IPS-18a (cell line): ENCODE results near the gene TXNDC15.
"Not testable (repeated sequence)": the region's sequence is repeated elsewhere in the genome, so short reads cannot be mapped to it uniquely, and the experiment has no call there.

Experiments used
- H3K27ac ChIP-seq: one replicate; pipeline ENCODE4 v1.5.1; 2013; ENCODE audit warnings: low read length
- H3K27me3 ChIP-seq: one replicate; pipeline ENCODE4 v1.6.1; 2013; ENCODE audit warnings: mild to moderate bottlenecking, low read length; ENCODE audit not compliant: control insufficient read depth, insufficient read depth
- H3K36me3 ChIP-seq: one replicate; pipeline ENCODE4 v1.6.1; 2013; ENCODE audit warnings: low read depth, low read length; ENCODE audit not compliant: control insufficient read depth
- H3K4me1 ChIP-seq: one replicate; pipeline ENCODE4 v1.6.1; 2013; ENCODE audit warnings: low read depth, low read length; ENCODE audit not compliant: control insufficient read depth
- H3K4me3 ChIP-seq: one replicate; pipeline ENCODE4 v1.5.1; 2013; ENCODE audit warnings: low read length
- H3K9ac ChIP-seq: one replicate; pipeline ENCODE4 v1.6.1; 2013; ENCODE audit warnings: mild to moderate bottlenecking, low read length, moderate library complexity
- H3K9me3 ChIP-seq: one replicate; pipeline ENCODE4 v1.6.1; 2013; ENCODE audit warnings: low read depth, low read length; ENCODE audit not compliant: control insufficient read depth

The TXNDC15 gene

DNA sequence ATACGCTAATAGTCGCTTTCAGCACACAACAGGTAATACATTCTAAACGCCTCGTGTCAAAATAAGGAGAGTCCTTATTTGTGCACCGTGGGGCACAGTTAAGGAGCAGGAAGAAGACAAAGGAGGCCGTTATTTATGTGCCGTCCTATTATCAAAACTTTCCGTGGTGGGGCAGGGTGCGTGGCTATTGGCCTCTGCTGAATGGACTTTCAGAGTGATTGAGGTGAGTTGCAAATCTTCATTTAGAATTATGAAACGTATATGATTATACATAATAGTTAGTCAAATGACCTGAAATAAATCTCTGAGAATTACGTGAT lies 27.6 kb upstream of the TXNDC15 start:
- peak overlapping the region; percentile 29 for H3K27ac ChIP-seq
- no peaks in the 10 kb centered on the region for H3K9me3 ChIP-seq
- peaks cover 4% of the 10 kb centered on the region for H3K4me1 ChIP-seq

DNA sequence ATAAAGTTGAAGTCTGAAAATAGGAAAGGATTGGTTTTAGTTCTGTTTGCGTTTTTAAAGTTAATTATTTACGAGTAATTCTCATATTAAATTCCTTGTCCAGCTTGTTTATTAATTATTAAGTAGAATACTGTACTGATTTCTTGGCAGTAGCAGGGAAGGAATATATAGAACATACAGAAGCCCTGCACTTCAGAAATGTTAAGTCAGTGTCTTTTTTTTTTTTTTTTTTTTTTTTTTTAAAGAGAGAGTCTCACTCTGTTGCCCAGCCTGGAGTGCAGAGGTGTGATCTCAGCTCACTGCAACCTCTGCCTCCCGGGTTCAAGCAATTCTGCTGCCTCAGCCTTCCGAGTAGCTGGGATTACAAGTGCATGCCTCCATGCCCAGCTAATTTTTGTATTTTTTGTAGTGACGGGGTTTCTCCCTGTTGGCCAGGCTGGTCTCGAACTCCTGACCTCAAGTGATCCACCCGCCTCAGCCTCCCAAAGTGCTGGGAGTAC lies 24.7 kb upstream of the TXNDC15 start:
- H3K36me3 ChIP-seq, H3K9me3 ChIP-seq, H3K27me3 ChIP-seq, H3K27ac ChIP-seq, H3K4me1 ChIP-seq, H3K9ac ChIP-seq, H3K4me3 ChIP-seq: not testable (repeated sequence)

More for the DNA sequence above, 27.6 kb upstream of the TXNDC15 start:
- Histone ChIP-seq H3K36me3 (no peaks in the 10 kb centered on the region), H3K9ac (peak overlapping the region; percentile 93), H3K4me3 (peak overlapping the region; percentile 88), H3K27me3 (no peaks in the 10 kb centered on the region)

DNA sequence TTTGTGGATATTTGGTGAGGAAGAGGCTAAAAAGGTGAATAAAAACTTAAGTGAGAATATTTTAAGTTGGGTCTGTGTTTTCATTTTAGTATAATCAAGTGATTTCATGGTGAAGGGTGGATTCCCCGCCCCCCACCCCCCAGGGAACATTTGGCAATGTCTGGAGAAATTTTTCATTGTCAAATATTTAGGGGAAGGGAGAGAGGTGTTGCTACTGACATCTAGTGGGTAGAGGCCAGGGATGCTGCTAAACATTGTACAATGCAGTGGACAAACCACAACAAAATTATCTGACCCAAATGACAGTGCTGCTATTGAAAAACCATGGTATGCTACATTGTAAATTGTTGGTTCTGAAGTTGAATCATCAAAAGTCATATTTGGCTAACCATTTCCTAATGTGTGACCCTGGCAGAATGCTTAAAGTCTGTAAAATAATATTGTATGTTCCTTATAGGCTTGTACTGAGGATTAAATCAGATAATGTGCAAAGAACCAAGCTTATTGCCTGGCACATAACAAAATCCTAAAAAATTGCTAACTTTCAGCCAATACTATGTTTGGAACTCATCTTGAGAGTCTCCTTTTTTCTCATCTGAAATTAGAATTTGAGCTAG lies 22.8 kb upstream of the TXNDC15 start:
- Histone ChIP-seq H3K36me3 (peaks cover 23% of the 10 kb centered on the region), H3K9me3 (no peaks in the 10 kb centered on the region), H3K9ac (no peak overlapping the region), H3K4me3 (no peak overlapping the region), H3K27ac (no peak overlapping the region), H3K4me1 (peaks cover 4% of the 10 kb centered on the region), H3K27me3 (no peaks in the 10 kb centered on the region)

DNA sequence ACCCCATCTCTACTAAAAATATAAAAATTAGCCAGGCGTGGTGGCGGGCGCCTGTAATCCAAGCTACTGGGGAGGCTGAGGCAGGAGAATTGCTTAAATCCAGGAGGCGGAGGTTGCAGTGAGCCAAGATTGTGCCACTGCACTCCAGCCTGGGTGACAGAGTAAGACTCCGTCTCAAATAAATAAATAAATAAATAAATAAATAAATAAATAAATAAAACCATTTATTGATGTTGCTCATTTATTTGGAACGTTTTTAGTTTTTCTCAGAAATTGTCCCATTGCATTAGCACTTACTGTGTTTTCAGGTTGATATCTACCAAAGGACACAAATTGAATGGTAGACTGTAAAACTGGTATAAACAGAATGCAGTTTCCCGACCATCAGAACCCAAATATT lies 17.7 kb upstream of the TXNDC15 start:
- H3K4me1 ChIP-seq, H3K27me3 ChIP-seq, H3K27ac ChIP-seq, H3K9me3 ChIP-seq, H3K4me3 ChIP-seq, H3K9ac ChIP-seq: not testable (repeated sequence)
- peaks cover 45% of the 10 kb centered on the region for H3K36me3 ChIP-seq

DNA sequence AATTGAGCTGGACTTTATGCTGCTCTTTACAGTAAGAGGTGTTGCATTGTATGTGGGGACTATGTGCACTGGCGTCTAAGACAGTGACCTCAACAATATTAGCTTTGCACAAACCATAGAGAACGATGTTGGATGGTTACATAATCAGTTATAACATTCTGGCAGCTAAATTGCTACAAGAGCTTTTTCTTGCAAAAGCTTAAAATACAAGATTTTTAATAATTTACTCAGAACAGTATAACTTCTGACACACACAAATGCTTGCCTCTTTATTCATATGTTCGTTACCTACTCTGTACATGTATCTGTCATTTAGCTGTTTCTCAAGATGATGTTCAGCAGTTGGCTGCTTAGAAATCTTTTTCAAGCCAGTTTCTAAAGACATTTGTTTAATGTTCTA lies 16.8 kb upstream of the TXNDC15 start:
- Histone ChIP-seq H3K9me3 (no peaks in the 10 kb centered on the region), H3K4me3 (no peak overlapping the region), H3K27me3 (no peaks in the 10 kb centered on the region), H3K36me3 (peaks cover 42% of the 10 kb centered on the region), H3K27ac (no peak overlapping the region), H3K4me1 (no peaks in the 10 kb centered on the region), H3K9ac (no peak overlapping the region)

DNA sequence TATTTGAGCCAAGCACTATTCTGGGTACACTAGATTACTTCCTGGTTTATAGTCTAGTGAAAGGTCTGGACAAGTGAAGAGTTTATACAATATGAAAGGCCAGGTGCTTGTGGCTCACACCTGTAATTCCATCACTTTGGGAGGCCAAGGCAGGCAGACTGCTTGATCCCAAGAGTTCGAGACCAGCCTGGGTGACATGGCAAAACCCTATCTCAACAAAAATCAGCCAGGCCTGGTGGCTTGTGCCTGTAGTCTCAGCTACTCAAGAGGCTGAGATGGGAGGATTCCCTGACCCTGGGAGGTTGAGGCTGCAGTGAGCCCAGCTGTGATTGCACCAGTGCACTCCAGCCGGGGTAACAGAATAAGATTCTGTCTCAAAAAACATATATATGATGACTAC lies 9.5 kb upstream of the TXNDC15 start:
- Histone ChIP-seq H3K9ac (no peak overlapping the region), H3K4me1 (no peaks in the 10 kb centered on the region), H3K36me3 (peaks cover under 1% of the 10 kb centered on the region), H3K27me3 (no peaks in the 10 kb centered on the region), H3K4me3 (no peak overlapping the region), H3K27ac (no peak overlapping the region), H3K9me3 (no peaks in the 10 kb centered on the region)

DNA sequence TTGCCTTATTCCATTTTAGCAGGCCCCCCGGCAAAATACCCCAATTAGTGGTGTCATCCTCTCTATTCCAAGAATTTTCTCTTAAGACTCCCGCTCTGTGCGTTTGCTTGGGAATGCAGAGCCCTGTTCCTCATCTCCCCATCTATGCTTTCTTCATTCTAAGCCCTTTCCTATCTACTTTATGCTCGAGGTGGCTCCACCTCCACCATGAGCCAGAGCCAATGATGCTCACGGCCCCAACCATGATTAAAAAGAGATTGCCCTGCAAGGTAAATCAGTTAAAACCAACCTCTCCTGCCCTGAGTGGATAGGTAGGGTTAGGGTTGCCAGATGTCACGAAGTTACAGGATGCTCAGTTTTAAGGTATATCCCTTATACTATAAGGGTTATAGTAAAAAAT lies 677 bp upstream of the TXNDC15 start:
- peak overlapping the region; percentile 78 for H3K9ac ChIP-seq
- H3K4me3 ChIP-seq, result peak overlapping the region; percentile 62
- peak overlapping the region; percentile 83 for H3K27ac ChIP-seq
- H3K27me3 ChIP-seq, result no peaks in the 10 kb centered on the region
- H3K4me1 ChIP-seq, result peaks cover 12% of the 10 kb centered on the region
- H3K36me3 ChIP-seq, result no peaks in the 10 kb centered on the region
- no peaks in the 10 kb centered on the region for H3K9me3 ChIP-seq

DNA sequence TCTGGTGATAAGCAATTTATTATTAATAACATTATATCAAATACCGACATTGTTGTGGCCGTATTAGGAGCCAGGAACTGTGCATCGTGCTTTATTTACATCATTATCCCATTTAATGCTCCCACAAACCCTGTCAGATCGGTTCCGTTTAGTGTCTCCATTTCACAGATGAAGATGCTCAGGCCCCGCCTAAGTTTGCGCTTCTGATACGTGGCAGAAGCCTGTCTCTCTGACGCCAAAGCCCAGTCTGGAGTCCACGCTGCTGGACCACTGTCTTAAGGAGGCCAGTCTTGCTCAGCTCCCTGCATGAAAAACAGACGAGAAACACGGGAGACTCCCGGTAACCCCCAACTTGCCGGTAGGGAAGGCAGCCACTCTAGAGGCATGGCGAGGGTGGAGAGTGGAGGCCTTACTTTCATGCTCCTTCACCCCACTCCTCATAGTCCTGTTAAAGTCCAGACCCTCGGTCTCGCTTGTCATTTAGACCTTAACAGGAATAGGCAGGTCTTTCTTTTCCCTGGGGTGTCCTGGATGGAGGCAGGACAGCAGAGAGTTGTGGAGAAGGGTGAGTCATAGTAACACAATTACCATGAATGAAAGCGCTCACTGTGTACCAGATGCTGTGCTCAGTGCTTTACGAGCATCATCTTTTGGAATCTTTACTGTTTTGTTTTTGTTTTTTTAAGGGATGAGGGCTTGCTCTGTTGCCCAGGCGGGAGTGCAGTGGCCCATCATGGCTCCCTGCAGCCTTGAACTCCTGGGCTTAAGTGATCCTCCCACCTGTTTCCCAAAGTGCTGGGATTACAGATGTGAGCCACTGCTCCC lies 872 bp downstream of the TXNDC15 start:
- Histone ChIP-seq H3K4me1 (peaks cover 12% of the 10 kb centered on the region), H3K36me3 (no peaks in the 10 kb centered on the region), H3K9me3 (no peaks in the 10 kb centered on the region), H3K9ac (peak overlapping the region; percentile 78), H3K4me3 (peak overlapping the region; percentile 62), H3K27me3 (no peaks in the 10 kb centered on the region), H3K27ac (no peak overlapping the region)

DNA sequence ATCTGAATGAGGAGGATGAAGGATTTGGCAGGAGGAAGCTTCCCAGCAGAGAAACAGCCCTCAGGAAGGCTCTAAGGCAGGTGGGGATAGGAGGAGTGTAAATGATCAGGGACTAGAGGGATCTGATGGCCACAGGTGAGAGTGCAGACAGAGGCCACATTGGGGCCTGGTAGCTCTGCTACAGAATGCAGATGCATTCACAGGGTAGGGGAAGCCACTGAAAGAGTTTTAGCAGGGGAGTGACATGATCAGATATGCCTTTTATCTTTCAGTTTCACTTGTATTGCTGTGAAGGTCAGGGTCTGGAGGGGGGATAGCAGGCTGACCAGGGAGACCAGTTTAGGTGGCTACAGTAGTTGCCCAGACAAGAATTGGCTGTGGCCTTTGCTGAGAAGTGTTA lies 3.0 kb downstream of the TXNDC15 start:
- no peak overlapping the region for H3K4me3 ChIP-seq
- H3K27me3 ChIP-seq, result no peaks in the 10 kb centered on the region
- no peak overlapping the region for H3K27ac ChIP-seq
- no peaks in the 10 kb centered on the region for H3K36me3 ChIP-seq
- peaks cover 12% of the 10 kb centered on the region for H3K4me1 ChIP-seq
- no peak overlapping the region for H3K9ac ChIP-seq
- H3K9me3 ChIP-seq, result no peaks in the 10 kb centered on the region

DNA sequence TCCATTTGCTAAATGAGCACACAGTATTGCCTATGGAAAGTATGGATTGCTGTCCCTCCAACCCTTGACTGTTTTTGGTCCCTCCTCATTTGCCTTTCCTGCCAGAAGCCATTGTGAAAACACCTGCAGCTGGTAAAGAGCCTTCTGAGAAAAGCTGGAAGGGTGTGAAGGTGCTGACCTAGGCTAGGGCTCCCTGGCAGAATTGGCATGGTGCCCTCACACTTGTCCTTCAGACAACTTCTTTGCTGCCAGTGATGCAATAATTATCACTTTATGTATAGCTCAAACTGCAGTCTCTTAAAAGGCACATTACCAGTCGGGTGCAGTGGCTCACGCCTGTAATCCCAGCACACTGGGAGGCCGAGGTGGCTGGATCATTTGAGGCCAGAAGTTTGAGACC lies 4.2 kb downstream of the TXNDC15 start:
- no peaks in the 10 kb centered on the region for H3K27me3 ChIP-seq
- H3K4me3 ChIP-seq, result no peak overlapping the region
- peaks cover 10% of the 10 kb centered on the region for H3K4me1 ChIP-seq
- H3K9me3 ChIP-seq, result no peaks in the 10 kb centered on the region
- no peak overlapping the region for H3K27ac ChIP-seq
- no peaks in the 10 kb centered on the region for H3K36me3 ChIP-seq
- no peak overlapping the region for H3K9ac ChIP-seq

DNA sequence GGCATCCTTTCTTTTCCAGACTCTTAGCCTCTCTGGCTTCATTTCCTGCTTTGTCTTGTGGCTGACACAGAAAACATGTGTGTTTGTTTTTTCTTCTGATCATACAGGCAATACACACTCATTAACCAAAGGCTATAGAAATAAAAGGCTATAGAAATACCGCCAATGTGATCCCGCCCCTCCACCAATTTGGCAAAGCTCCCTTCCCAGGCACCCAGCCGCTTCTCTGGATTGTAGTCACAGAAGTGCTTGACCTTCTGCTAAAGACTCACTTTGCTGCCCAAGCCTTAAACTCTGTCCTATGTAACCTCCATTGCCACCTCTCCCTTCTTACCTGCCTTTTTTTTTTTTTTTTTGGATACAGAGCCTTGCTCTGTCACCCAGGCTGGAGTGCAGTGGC lies 5.3 kb downstream of the TXNDC15 start:
- H3K36me3 ChIP-seq, result no peaks in the 10 kb centered on the region
- no peak overlapping the region for H3K27ac ChIP-seq
- no peaks in the 10 kb centered on the region for H3K9me3 ChIP-seq
- no peak overlapping the region for H3K4me3 ChIP-seq
- H3K27me3 ChIP-seq, result no peaks in the 10 kb centered on the region
- peaks cover 5% of the 10 kb centered on the region for H3K4me1 ChIP-seq
- no peak overlapping the region for H3K9ac ChIP-seq

DNA sequence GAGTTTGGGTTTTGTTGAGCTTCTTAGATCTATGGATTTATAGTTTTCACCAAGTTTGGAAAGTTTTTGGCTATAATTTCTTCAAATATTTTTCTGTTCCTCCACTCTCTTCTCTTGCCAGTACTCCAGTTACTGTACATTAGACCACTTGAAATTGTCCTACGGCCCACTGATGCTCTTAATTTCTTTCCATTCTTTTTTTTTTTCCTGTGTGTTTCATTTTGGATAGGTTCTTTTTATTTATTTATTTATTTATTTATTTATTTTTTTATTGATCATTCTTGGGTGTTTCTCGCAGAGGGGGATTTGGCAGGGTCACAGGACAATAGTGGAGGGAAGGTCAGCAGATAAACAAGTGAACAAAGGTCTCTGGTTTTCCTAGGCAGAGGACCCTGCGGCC lies 6.8 kb downstream of the TXNDC15 start:
- H3K9ac ChIP-seq, H3K9me3 ChIP-seq, H3K4me3 ChIP-seq, H3K27ac ChIP-seq, H3K4me1 ChIP-seq, H3K36me3 ChIP-seq, H3K27me3 ChIP-seq: not testable (repeated sequence)
